H1 (cell line): ENCODE measurements around the gene ATXN7L3B. TPM values are rescaled to one million over a fixed set of nuclear protein-coding genes. Genes with fewer than 3 reads are reported as not detected.

Experiments
- CTCF ChIA-PET: fragments of 300-600 bp; sonication (Branson Sonifier 250); formaldehyde crosslinking; loops from one replicate; lab custom pipeline; 2021; ENCODE audit not compliant: partially characterized antibody; lab: Charles Lee
- POLR2A ChIA-PET: fragments of 300-600 bp; sonication (Branson Sonifier 250); formaldehyde crosslinking; loops from one replicate; lab custom pipeline; 2021; ENCODE audit warnings: inconsistent platforms; ENCODE audit not compliant: partially characterized antibody; lab: Charles Lee
- DNase-seq, 2 experiments: peaks; one replicate each; pipeline versions ENCODE4 v3.0.0 to v3.0.0-alpha.2; 2010 to 2022; ENCODE audit warnings: low spot score in 2 of 2, low read depth in 1 of 2, mixed read lengths in 1 of 2
- FAIRE-seq: peaks from 2 replicates; lab custom pipeline; 2011; peaks lifted over from hg19 to GRCh38; lab: Jason Lieb, UNC
- H2AFZ ChIP-seq: 2 replicates; pipeline ENCODE4 v1.8.1; 2012; ENCODE audit warnings: low read length, inconsistent platforms
- H2AK5ac ChIP-seq: 2 replicates; pipeline ENCODE4 v1.6.1; 2013; ENCODE audit warnings: low read depth, low read length
- H2BK120ac ChIP-seq: replicated peaks from 2 replicates; pipeline ENCODE3; 2013; ENCODE audit warnings: low read depth, low read length, inconsistent platforms
- H2BK12ac ChIP-seq: 2 replicates; pipeline ENCODE4 v1.6.1; 2013; ENCODE audit warnings: low read depth, low read length
- H2BK15ac ChIP-seq: 2 replicates; pipeline ENCODE4 v1.6.1; 2013; ENCODE audit warnings: low read length
- H2BK20ac ChIP-seq: 2 replicates; pipeline ENCODE4 v1.6.1; 2013; ENCODE audit warnings: low read length
- H2BK5ac ChIP-seq: 2 replicates; pipeline ENCODE4 v1.6.1; 2013; ENCODE audit warnings: low read depth, low read length
- H3K14ac ChIP-seq: 2 replicates; pipeline ENCODE4 v1.6.1; 2013; ENCODE audit warnings: inconsistent platforms; ENCODE audit not compliant: insufficient read length
- H3K18ac ChIP-seq: 2 replicates; pipeline ENCODE4 v1.6.1; 2013; ENCODE audit warnings: low read length; ENCODE audit errors: extremely low read depth
- H3K23ac ChIP-seq: 2 replicates; pipeline ENCODE4 v1.6.1; 2013; ENCODE audit warnings: inconsistent platforms; ENCODE audit not compliant: insufficient read length
- H3K23me2 ChIP-seq: 2 replicates; pipeline ENCODE4 v1.6.1; 2013; ENCODE audit warnings: low read depth, low read length
- H3K27ac ChIP-seq: 2 replicates; pipeline ENCODE4 v1.6.1; 2011; ENCODE audit warnings: low read depth, low read length, inconsistent platforms
- H3K27me3 ChIP-seq, 4 experiments: replicated peaks in 1 of 4; 1 replicate in 1 of 4; 2 replicates in 3 of 4; pipeline versions ENCODE4 v1.6.1 to v1.8.1; 2011 to 2013; ENCODE audit warnings: low read length in 3 of 4, mild to moderate bottlenecking in 3 of 4, inconsistent platforms in 2 of 4, mixed read lengths in 2 of 4, moderate library complexity in 1 of 4; ENCODE audit not compliant: control insufficient read depth in 3 of 4, insufficient read depth in 3 of 4; ENCODE audit errors: extremely low read depth in 1 of 4
- H3K36me3 ChIP-seq, 4 experiments: 2 replicates each; pipeline versions ENCODE4 v1.6.1 to v1.8.1; 2011 to 2013; ENCODE audit warnings: mild to moderate bottlenecking in 4 of 4, low read length in 3 of 4, moderate library complexity in 2 of 4, control low read depth in 1 of 4, inconsistent platforms in 1 of 4; ENCODE audit not compliant: insufficient read depth in 4 of 4, control insufficient read depth in 2 of 4
- H3K4ac ChIP-seq: replicated peaks from 2 replicates; pipeline ENCODE3; 2013; ENCODE audit warnings: low read length, low read depth, mixed read lengths, inconsistent platforms; ENCODE audit not compliant: insufficient read length
- H3K4me1 ChIP-seq, 4 experiments: replicated peaks in 1 of 4; 1 replicate in 1 of 4; 2 replicates in 3 of 4; pipeline versions ENCODE4 v1.6.1 to v1.8.1; 2011 to 2013; ENCODE audit warnings: low read length in 3 of 4, inconsistent platforms in 2 of 4, mixed read lengths in 1 of 4; ENCODE audit not compliant: insufficient read depth in 4 of 4, control insufficient read depth in 3 of 4
- H3K4me2 ChIP-seq, 2 experiments: 2 replicates each; pipeline versions ENCODE4 v1.6.1 to v1.8.1; 2011 to 2013; ENCODE audit warnings: low read depth in 2 of 2, low read length in 2 of 2, control low read depth in 1 of 2, inconsistent platforms in 1 of 2, mild to moderate bottlenecking in 1 of 2; ENCODE audit not compliant: insufficient read depth in 1 of 2
- H3K4me3 ChIP-seq, 4 experiments: fragments of 200-600, 300-600 bp in 1 of 4; sonication (generic), shearing (Covaris generic), sonication (Bioruptor Twin) in 1 of 4; 2 replicates each; pipeline versions ENCODE4 v1.5.1 to v1.8.1; 2011 to 2016; ENCODE audit warnings: low read length in 4 of 4, low read depth in 3 of 4, control low read depth in 2 of 4, inconsistent platforms in 2 of 4, mild to moderate bottlenecking in 2 of 4, mixed read lengths in 1 of 4, moderate library complexity in 1 of 4; ENCODE audit not compliant: insufficient read depth in 2 of 4; ENCODE audit errors: extremely low read depth in 1 of 4
- H3K56ac ChIP-seq: replicated peaks from 2 replicates; pipeline ENCODE3; 2013; ENCODE audit warnings: low read depth, mild to moderate bottlenecking, mixed read lengths, low read length, inconsistent platforms; ENCODE audit not compliant: insufficient read length
- H3K79me1 ChIP-seq: 2 replicates; pipeline ENCODE4 v1.6.1; 2013; ENCODE audit warnings: low read depth, low read length, control low read depth
- H3K79me2 ChIP-seq, 2 experiments: 2 replicates each; pipeline versions ENCODE4 v1.6.1 to v1.8.1; 2012 to 2013; ENCODE audit warnings: low read length in 2 of 2, mild to moderate bottlenecking in 2 of 2, inconsistent platforms in 1 of 2; ENCODE audit not compliant: insufficient read depth in 2 of 2, control insufficient read depth in 1 of 2
- H3K9ac ChIP-seq, 4 experiments: replicated peaks in 1 of 4; 1 replicate in 1 of 4; 2 replicates in 3 of 4; pipeline versions ENCODE4 v1.6.1 to v1.8.1; 2011 to 2013; ENCODE audit warnings: low read depth in 3 of 4, low read length in 3 of 4, control low read depth in 2 of 4, mild to moderate bottlenecking in 2 of 4, moderate library complexity in 2 of 4, inconsistent platforms in 1 of 4; ENCODE audit errors: extremely low read depth in 1 of 4
- H3K9me3 ChIP-seq, 2 experiments: 2 replicates each; pipeline versions ENCODE4 v1.6.1 to v1.8.1; 2012 to 2013; ENCODE audit warnings: mild to moderate bottlenecking in 2 of 2, moderate library complexity in 2 of 2, control low read depth in 1 of 2, inconsistent platforms in 1 of 2, low read depth in 1 of 2, low read length in 1 of 2, mixed read lengths in 1 of 2; ENCODE audit not compliant: insufficient read depth in 2 of 2
- H4K20me1 ChIP-seq, 2 experiments: replicated peaks in 1 of 2; 2 replicates each; pipeline versions ENCODE3 to v1.8.1; 2011 to 2013; ENCODE audit warnings: inconsistent platforms in 2 of 2, low read length in 2 of 2, mild to moderate bottlenecking in 1 of 2; ENCODE audit not compliant: insufficient read depth in 2 of 2, control insufficient read depth in 1 of 2
- H4K5ac ChIP-seq: 2 replicates; pipeline ENCODE4 v1.6.1; 2013; ENCODE audit warnings: low read length, low read depth, mixed read lengths, inconsistent platforms; ENCODE audit not compliant: insufficient read length
- H4K8ac ChIP-seq: 2 replicates; pipeline ENCODE4 v1.8.0; 2013; ENCODE audit warnings: mild to moderate bottlenecking, moderate library complexity, low read length, inconsistent platforms; ENCODE audit not compliant: insufficient read depth; ENCODE audit errors: extremely low read depth
- H4K91ac ChIP-seq: replicated peaks from 2 replicates; pipeline ENCODE3; 2013; ENCODE audit warnings: low read length, mixed read lengths, inconsistent platforms; ENCODE audit not compliant: insufficient read length
- ASH2L ChIP-seq: fragments of 200-600, 300-600 bp; sonication (generic); IDR thresholded peaks from one replicate; pipeline ENCODE4 v1.7.1; 2017; ENCODE audit warnings: low read length
- ATF2 ChIP-seq: IDR thresholded peaks from 2 replicates; pipeline ENCODE4 v1.6.1; 2012; ENCODE audit warnings: low read length, inconsistent platforms
- FOSL1 ChIP-seq: IDR thresholded peaks from 2 replicates; pipeline ENCODE4 v1.6.1; 2011; ENCODE audit warnings: mild to moderate bottlenecking, low read depth, low read length, moderate library complexity; ENCODE audit not compliant: insufficient read depth
- HDAC6 ChIP-seq: IDR thresholded peaks from one replicate; pipeline ENCODE4 v1.7.1; 2012; ENCODE audit warnings: low read depth, mild to moderate bottlenecking, inconsistent platforms, low read length, moderate library complexity
- MAX ChIP-seq: IDR thresholded peaks from 2 replicates; pipeline ENCODE4 v1.6.1; 2012; ENCODE audit warnings: inconsistent platforms
- POLR2A ChIP-seq, 2 experiments: IDR thresholded peaks; 1 replicate in 1 of 2; 2 replicates in 1 of 2; pipeline ENCODE4 v1.6.1; 2011; ENCODE audit warnings: low read depth in 2 of 2, low read length in 2 of 2, mild to moderate bottlenecking in 2 of 2; ENCODE audit errors: control extremely low read depth in 1 of 2
- POLR2AphosphoS5 ChIP-seq: IDR thresholded peaks from 2 replicates; pipeline ENCODE4 v1.6.1; 2011; ENCODE audit warnings: low read depth, low read length
- RAD21 ChIP-seq, 2 experiments: IDR thresholded peaks in 1 of 2; conservative IDR thresholded peaks in 1 of 2; 2 replicates each; pipeline ENCODE4 v1.6.1; 2011; ENCODE audit warnings: low read depth in 2 of 2, low read length in 2 of 2, improper control_type of control experiment in 1 of 2, inconsistent platforms in 1 of 2, mild to moderate bottlenecking in 1 of 2, moderate library complexity in 1 of 2
- RBBP5 ChIP-seq: IDR thresholded peaks from 2 replicates; pipeline ENCODE4 v1.7.1; 2012; ENCODE audit warnings: low read depth, mild to moderate bottlenecking, inconsistent platforms, low read length, moderate library complexity, borderline replicate concordance
- RXRA ChIP-seq: IDR thresholded peaks from 2 replicates; pipeline ENCODE4 v1.6.1; 2011; ENCODE audit warnings: low read depth, mild to moderate bottlenecking, low read length, moderate library complexity; ENCODE audit not compliant: insufficient read depth
- SIRT6 ChIP-seq: IDR thresholded peaks from one replicate; pipeline ENCODE4 v1.7.1; 2012; ENCODE audit warnings: low read length, inconsistent platforms
- SUZ12 ChIP-seq: fragments of 200-600 bp; sonication (generic); IDR thresholded peaks from 2 replicates; pipeline ENCODE4 v1.6.1; 2012; ENCODE audit warnings: mild to moderate bottlenecking, inconsistent platforms, low read length, moderate library complexity, mixed read lengths
- TBP ChIP-seq: IDR thresholded peaks from 2 replicates; pipeline ENCODE4 v1.6.1; 2011; ENCODE audit warnings: low read depth, low read length, improper control_type of control experiment
- WGBS, 2 experiments: shearing (Covaris generic) in 1 of 2; methylation state at CpG; one replicate each; pipeline versions ENCODE4 v1.1.6 to v1.1.7; 2013 to 2015; ENCODE audit warnings: low lambda C conversion rate in 2 of 2, mixed read lengths in 2 of 2, inconsistent platforms in 1 of 2, low coverage in 1 of 2, missing lambda C conversion rate in 1 of 2; ENCODE audit not compliant: insufficient replicate concordance in 2 of 2, insufficient coverage in 1 of 2, insufficient read length in 1 of 2; ENCODE audit errors: extremely low coverage in 1 of 2, missing lambda C conversion rate in 1 of 2; 5-methylcytosine and 5-hydroxymethylcytosine counted together
- polyA plus RNA-seq, 7 experiments: library from polyadenylated mRNA; depleted of rRNA in 3 of 7; stranded (reverse) in 5 of 7; unstranded in 2 of 7; fragments of >200 nt in 5 of 7; fragments of 200-250 nt in 2 of 7; gene quantifications; 1 replicate in 5 of 7; 2 replicates in 1 of 7; 4 replicates in 1 of 7; pipeline versions ENCODE4 v1.2.1 to v1.2.3, GENCODE V29; 2011 to 2013; ENCODE audit warnings: missing spikeins in 2 of 7, mixed read lengths in 2 of 7
- total RNA-seq: library from RNA; stranded (reverse); fragmentation: NEBNext Ultra II Directional; extraction: Animal tissue kit (Norgen Biotek cat#: 25700); gene quantifications from 2 replicates; pipeline ENCODE4 v1.2.1, GENCODE V29; 2021

ATXN7L3B gene
- total and polyA plus RNA-seq, 2 of the 8 experiments (the other 6 are each of a cell fraction or from before 2014, with no cell fraction given), result 23.7 to 39.9 TPM

GRCh38 chr12:74579446-74579845 lies 41.8 kb downstream of the ATXN7L3B start:
- Histone ChIP-seq H3K27ac (no peak overlapping the region), H3K4me2 (no peak overlapping the region), H3K14ac (no peak overlapping the region), H3K36me3 (no peaks in the 10 kb centered on the region), H2BK20ac (no peak overlapping the region), H3K4ac (no peak overlapping the region), H3K4me1 (0 out of 7 replicates have a peak, but pooled peaks cover 0 to 2% (median 0%) of the 10 kb centered on the region in 4 experiments), H2BK12ac (no peak overlapping the region), H4K8ac (no peak overlapping the region), H2BK120ac (no peak overlapping the region), H3K18ac (no peak overlapping the region), H3K79me1 (no peaks in the 10 kb centered on the region), H4K5ac (no peak overlapping the region), H3K79me2 (no peaks in the 10 kb centered on the region), H4K91ac (no peak overlapping the region), H3K4me3 (no peak overlapping the region), H3K56ac (no peak overlapping the region), H3K9ac (no peak overlapping the region), H3K23ac (no peak overlapping the region), H4K20me1 (no peaks in the 10 kb centered on the region), H2AK5ac (no peak overlapping the region), H2BK15ac (no peak overlapping the region), H3K9me3 (no peaks in the 10 kb centered on the region), H3K23me2 (no peaks in the 10 kb centered on the region), H2AFZ (no peak overlapping the region), H3K27me3 (no peaks in the 10 kb centered on the region), H2BK5ac (no peak overlapping the region)
- WGBS, 2 experiments, result 94% methylated on average over 1 of the region's 1 CpG; no CpG with 5 or more reads in 1 of the 2 experiments
- FAIRE-seq, result no peak
- ChIA-PET CTCF (no interaction called here), POLR2A (no interaction called here)
- DNase-seq, result no peak
- TF ChIP-seq TBP, result no peak
- TF ChIP-seq SIRT6, result no peak
- no peak for TF ChIP-seq ASH2L
- no peak for TF ChIP-seq POLR2AphosphoS5
- TF ChIP-seq RBBP5, result no peak
- TF ChIP-seq POLR2A (IDR thresholded peaks at IDR 0.05; ENCODE audit: control extremely low read depth in 1 of 2, low read depth in 2 of 2, low read length in 2 of 2), result no peak
- TF ChIP-seq FOSL1, result no peak
- TF ChIP-seq ATF2, result no peak
- no peak for TF ChIP-seq SUZ12
- no peak for TF ChIP-seq RAD21 (IDR thresholded peaks at IDR 0.05 in 1 of 2, conservative IDR thresholded peaks at IDR 0.05 in 1 of 2; ENCODE audit: low read depth in 2 of 2, low read length in 2 of 2)
- no peak for TF ChIP-seq RXRA
- TF ChIP-seq HDAC6, result no peak
- TF ChIP-seq MAX, result no peak
